ENCODE data around the gene ZBTB21.

ZBTB21 gene

DNA sequence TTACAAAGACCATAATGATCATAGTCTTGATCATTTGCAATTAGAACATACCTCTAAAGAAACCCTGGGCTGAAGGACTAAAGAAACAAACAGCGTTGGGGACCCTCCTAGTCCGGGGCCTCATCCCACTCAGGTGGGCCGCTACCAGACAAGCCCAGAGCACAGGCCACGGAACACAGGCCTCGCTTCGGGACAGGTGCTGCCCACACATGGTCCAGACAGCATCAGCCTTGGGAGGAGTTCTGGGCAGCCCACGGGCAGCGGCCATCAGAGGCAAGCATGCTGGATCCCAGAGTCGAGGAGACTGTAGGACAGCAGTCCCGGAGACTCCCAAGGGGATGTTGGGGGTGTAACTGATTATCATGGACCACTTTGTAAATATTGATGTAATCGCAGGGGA is 61.3 kb downstream of the ZBTB21 start:
- DNase-seq, result no peak

DNA sequence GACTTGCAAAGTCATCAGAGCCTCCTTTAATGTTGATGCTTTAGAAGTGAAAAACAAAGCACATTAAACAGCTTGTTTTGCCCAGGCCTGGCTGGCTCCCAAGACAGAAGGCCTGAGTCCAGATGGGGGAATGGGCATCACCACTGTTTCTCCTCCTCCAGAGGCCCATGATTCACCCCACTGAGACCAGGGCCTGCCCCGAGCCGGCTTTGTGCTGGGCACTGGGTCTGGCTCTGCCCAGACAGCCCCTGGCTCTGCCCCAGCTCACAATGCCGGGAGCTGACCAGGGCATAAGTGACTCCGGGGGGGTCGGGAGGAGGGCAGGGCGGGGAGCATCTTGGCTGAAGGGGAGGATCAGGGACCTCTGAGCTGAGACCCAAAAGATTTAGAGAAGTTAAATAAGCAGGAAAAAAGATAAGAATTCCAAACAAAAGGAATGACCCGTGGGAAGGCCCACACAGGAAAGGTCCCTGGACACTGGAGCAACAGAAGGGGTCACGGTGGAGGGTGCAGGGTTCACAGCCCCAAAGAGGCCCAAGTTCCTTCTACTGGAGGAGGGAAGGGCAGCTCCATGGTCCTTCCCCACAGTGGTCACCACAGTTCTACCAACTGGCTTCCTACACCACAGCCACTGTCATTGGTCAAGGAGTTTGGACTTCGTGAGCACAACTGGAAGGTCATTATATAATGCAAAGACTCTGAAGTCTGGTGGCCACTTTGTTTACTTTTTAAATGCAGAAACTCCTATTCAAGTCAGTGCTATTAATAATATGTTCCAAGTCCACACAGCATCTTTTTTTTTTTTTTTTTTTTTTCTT is 61.9 kb downstream of the ZBTB21 start:
- no peak for DNase-seq

DNA sequence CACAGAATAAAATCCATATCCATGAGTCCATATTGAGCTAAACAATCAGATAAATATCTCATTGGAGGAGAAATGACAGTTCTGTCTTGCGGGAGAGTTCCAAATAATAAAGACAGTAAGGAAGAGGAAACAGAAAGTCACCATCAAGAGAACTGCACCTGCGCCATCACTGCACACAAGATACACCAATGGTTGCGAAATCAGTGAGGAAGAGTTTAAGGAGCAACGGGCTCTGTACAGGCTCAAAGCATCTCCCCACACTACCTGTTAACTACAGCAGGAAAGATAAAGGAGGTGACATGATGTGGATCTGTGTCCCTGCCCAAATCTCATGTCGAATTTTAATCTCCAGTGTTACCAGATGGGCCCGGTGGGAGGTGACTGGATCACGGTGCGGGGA is 64.2 kb downstream of the ZBTB21 start:
- no peak for DNase-seq

DNA sequence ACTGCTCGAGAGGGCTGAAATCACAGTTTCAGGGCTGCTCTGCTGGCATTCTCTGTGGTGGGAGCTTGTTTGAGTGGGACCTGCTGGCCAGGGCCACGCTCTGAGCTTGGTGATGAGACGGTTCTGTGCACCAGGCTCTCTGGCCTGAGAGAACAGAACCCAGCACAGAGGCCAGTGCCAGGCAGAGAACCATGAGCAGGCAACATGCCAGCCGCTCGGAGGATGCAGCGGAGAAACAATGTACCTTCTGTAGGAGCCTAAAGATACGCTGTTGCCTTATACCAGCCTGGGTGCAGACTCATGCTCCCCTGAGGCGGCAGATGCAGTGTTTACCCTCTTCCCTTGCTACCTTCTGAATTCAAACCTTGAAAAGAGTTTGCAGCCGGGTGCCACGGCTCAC is 66.3 kb downstream of the ZBTB21 start:
- no peak for DNase-seq

DNA sequence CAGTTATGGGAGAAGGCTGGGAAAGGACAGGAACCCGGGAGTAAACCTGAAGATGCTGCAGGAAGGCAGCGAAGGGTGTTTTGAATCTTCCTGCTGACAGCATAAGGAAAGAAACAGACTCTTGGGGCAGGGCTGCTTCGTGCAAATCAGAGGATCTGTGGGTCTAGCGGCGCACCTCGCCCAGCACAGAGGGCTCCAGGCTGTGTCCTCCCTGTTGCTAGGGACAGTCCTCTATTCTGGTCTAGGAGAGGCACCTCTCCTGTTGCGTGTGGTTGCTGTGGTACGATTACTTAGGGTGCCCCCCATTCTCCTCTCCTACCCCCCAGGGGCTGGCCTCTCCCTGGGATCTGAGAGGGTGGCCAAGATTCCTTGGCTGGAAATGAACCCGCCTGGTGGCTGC is 67.7 kb downstream of the ZBTB21 start:
- DNase-seq, result no peak

DNA sequence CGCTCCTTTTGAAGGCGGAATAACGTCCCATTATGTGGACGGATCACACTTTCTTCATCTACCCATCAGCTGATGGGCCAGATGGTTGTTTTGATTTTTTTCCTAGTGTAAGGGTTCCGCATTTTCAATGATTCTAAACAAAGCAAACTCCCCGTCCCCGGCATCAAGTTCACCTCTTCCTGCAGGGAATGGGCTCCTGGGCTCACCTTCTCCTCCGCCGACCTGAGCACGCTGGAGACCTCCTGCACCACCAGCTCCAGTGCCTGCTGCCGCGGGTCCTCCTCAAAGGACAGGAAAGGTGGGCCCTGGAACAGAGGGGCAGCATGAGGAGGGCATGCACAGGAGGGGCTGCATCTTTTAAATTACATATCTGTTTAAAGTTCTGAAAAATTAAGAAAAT is 68.2 kb downstream of the ZBTB21 start:
- DNase-seq, result no peak

DNA sequence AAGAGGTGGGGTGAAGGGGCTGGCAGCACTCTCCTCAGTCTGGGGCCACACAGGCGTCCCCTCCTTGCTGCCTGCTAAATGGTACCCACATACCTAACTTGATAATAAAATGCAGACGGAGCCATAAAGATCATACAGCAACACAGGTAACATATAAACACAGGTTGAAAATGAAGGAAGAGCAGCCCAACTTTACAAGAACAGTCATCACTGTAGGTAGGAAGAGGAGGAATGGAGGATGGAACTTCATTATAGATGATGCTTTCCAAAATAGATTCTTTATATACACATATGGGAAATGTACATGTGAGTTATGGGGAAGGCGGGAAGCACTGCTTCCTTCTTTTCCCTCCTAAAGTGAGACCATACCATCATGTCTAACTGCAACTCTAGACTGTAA is 69.7 kb downstream of the ZBTB21 start:
- DNase-seq, result no peak

DNA sequence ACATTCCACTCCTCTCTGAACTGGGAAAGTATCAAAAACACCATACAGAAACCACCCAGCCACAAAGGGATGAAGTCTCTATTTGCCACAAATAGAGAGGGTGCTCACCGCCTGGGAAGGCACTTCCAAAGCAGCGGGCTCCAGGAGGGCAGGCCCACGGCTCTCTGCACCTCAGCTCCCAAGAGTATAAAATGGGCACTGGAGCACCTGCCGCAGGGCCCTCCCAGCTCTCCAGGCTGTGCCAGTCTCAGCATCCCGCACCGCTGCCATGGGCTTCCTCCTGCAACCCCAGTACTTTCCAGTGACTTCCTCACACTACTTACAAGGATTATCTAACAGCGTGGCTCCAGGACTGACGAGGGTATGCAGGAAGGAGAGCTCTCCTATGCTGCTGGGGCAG is 70.8 kb downstream of the ZBTB21 start:
- no peak for DNase-seq
